Fibroblast of skin of abdomen (primary cell): ENCODE results near the gene SPN.
A peak's percentile ranks its signal among the peaks of the same experiment; 100 is the strongest.
"Not testable (repeated sequence)": the region's sequence is repeated elsewhere in the genome, so short reads cannot be mapped to it uniquely, and the experiment has no call there.

Source experiments
- DNase-seq: peaks from one replicate; pipeline ENCODE4 v3.0.0-alpha.2; 2013

The SPN gene

GRCh38 chr16:29707160-29707559 is 44.1 kb downstream of the SPN start:
- DNase-seq: not testable (repeated sequence)

DNA sequence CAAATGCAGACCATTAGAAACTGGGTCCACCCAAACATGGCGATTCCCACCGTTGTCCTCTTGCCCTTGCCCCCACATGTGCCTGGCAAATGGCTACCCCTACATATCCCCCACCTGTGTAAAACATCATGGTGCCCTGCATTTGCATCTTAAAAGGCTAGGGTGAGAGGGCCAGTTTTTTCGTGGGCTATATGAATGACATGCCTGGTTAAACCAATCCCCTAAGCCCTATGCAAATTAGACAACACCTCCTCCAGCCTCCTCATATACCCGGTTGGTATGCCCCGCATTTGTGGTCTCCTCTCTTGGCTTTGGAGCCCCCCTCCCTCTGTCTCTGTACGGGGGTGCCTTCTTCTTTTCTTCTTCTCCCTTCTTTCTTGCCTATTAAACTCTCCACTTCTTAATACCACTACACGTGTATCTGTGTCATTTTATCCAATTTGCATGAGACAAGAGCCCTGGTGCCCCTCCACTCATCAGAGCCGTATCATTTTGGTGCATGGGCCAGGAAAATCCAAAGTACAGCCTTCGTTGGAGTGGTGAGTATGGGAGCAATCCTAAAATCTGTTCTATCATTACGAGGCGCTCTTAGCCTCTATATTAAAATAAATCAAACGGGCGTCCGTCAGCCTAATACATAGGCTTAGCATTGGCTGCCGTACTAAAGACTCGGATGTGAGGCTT is 46.0 kb downstream of the SPN start:
- DNase-seq: no peak

GRCh38 chr16:29709657-29710056 is 46.6 kb downstream of the SPN start:
- DNase-seq: not testable (repeated sequence)

DNA sequence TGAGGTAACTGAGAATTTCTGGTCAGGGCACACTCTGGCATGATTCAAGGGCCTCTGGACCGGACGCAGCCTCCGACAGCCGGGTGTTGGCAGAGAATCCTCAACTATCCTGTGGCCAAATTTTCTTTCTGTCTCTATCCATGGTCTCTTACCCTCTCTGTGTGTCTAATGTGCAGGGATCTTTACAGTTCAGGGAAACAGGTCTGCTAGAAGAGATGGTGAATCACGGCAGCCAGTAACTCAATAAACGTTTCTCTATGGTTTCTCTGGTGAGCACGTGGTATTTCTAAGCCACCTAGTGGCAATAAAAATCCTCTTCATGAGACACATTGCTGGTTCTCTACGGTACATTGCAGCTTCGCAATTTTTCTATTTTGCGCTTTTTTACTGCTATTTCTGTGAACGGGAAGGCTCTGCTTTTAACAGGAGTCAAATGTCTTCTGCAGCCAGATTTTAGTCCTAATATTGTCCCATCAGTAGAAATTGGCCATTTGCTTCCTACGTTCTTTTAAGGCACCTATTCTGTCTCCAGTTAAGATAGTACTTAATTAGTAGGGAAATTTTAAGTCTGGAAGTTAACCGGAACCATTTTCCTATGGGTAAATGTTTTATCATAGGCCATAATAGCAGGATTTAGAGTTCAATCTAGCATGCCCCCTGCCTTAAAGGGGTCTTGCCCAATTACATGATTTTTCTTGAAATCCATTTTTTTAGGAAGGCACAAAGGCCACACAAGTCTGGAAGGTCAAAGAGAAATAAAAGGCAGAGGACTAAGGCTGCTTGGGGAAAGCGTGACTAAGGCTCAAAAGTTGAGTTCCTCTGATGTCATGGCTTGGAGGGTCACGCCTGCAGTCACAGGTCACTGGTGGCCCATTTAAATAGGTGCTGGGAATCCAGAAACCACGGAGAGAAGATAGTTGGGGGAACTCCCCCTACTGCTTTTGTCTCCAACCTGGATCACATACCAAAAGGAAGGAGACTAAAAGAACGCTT is 47.5 kb downstream of the SPN start:
- DNase-seq: peak; percentile 74

DNA sequence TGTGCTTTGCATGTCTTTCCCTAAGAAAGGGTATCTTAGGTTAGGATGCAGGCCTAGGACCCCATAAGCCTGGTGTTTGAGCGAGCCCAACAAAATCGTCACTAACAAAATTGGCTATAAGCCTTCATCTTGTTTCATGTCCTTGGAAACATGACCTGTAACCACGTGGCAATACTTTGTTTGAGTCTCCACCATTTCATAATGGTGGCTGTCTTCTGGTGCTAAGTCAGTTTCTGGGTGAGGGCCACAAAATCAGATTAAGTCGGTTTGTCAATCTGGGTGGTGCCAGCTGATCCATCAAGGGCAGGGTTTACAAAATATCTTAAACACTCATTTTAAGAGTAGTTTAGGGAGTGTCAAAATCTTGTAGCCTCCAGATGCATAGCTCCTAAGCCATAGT is 49.8 kb downstream of the SPN start:
- DNase-seq: no peak

- no peak for DNase-seq
These were observed 51.3 kb downstream of the SPN start for GRCh38 chr16:29714396-29714795.

DNA sequence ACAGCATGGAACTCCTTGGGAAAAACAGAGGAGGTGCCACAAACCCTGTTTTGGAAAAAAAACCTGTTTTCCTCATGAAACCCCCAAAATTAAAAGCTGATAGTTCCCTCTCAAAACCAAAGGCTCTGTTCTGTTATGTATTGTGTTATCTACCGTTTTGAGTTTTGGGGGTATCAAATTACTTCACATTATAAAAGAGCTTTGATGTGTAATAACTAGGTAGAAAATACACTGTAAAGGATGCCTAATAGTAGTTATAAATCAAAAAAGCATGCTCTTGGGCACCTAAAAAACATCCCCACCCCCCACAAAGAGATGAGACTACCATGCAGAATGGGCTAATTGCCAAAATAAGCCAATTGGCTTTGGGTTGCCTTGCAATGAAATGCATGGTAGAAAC is 51.9 kb downstream of the SPN start:
- no peak for DNase-seq

- no peak for DNase-seq
These were observed 54.1 kb downstream of the SPN start for GRCh38 chr16:29717113-29717512.

- no peak for DNase-seq
These were observed 56.0 kb downstream of the SPN start for GRCh38 chr16:29719063-29719462.
